Stimulated activated CD4-positive, alpha-beta T cell treated with anti-CD3 and anti-CD28 coated beads, Interleukin-4, amount 100 ng/mL, for 1 hour (primary cell): Measurements from ENCODE around the gene DBF4B.

Experiments
- DNase-seq: peaks from one replicate; pipeline ENCODE4 v3.0.0-alpha.2; 2020

Gene DBF4B

GRCh38 chr17:44778656-44779210, 70.3 kb downstream of the DBF4B start:
- DNase-seq, result no peak

DNA sequence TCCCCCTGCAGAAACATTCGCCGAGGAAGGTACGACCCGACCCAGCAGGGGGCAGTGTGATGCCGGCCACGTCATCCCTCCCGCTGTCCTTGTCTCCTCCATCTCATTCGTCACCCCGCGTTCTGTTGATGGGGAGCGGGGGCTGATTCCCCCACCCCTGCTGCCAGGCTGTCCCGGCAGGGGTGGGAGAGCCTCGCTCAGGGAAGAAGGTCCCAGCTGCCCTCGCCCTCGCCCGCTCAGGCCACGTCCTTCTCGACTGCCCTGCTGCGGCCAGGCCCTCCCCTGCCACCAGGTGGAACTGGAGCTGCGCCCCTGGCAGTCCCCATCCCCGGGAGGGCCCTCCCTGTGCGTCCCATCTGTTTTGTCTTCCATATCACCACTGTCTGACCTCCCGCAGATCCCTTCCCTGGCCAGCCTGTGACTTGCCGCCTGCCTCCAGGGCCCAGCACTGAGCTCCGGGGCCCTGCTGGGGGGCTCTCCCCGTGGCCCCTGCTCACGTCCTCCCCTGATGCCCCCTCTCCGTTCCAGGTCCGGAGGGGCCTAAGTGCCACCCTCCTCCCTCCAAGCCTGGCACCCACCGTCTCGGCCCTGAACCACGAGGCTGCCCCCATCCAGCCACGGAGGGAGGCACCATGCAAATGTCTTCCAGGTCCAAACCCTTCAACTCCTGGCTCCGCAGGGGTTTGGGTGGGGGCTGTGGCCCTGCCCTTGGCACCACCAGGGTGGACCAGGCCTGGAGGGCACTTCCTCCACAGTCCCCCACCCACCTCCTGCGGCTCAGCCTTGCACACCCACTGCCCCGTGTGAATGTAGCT, 71.0 kb downstream of the DBF4B start:
- peak; percentile 87 for DNase-seq

DNA sequence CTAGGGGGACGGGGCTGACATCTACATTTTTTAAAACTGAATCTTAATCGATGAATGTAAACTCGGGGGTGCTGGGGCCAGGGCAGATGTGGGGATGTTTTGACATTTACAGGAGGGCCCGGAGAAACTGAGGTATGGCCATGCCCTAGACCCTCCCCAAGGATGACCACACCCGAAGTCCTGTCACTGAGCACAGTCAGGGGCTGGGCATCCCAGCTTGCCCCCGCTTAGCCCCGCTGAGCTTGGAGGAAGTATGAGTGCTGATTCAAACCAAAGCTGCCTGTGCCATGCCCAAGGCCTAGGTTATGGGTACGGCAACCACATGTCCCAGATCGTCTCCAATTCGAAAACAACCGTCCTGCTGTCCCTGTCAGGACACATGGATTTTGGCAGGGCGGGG, 71.7 kb downstream of the DBF4B start:
- DNase-seq, result no peak

DNA sequence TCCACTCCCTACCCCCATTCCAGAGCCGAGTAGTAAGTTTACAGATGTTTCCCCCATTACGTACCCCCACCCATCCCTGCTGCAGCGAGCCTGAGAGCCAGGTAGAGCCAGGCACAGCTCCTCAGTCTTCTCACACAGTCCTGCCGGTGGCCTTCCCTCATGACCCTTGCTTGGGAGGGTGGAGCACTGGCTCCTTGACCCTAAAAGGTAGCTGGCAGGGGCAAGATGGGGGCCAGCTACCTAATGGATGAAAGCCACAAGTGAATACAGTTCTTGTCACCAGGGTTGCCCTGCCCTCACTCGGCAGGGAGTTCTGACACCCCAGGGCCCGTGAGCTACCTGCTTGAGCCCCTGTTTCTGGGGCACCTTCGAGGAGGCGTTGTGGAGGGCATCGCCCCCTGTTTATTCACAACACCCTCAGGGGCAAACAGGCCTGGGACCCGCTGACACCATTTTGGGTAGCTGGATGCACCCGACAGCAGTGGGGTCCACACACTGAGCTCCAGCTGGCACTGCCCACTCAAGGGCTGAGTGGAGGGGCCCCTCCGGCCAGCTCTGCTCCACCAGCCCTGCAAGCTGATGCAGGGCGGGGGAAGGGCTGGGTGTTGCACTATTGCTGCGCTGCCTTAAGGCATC, 72.5 kb downstream of the DBF4B start:
- no peak for DNase-seq

GRCh38 chr17:44781551-44782325, 73.3 kb downstream of the DBF4B start:
- no peak for DNase-seq

- no peak for DNase-seq
Observed at GRCh38 chr17:44782326-44782850, 73.9 kb downstream of the DBF4B start.

DNA sequence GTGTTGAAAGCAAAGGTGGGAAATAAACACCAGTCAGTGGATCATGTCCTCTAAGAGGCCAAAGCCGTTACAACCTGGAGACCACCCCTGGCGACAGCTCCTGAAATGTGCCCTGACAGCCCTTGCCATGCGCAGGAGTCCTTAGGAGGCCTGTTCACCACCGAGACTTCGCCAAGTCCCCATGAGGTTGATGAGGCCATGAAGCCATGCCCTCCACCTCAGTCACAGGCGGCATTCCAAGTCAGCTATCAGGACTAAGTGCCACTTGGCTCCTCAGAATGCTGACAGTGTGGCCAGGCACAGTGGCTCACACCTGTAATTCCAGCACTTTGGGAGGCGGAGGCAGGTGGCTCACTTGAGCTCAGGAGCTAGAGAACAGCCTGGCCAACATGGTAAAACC, 77.5 kb downstream of the DBF4B start:
- no peak for DNase-seq

GRCh38 chr17:44786551-44787081, 78.2 kb downstream of the DBF4B start:
- no peak for DNase-seq

DNA sequence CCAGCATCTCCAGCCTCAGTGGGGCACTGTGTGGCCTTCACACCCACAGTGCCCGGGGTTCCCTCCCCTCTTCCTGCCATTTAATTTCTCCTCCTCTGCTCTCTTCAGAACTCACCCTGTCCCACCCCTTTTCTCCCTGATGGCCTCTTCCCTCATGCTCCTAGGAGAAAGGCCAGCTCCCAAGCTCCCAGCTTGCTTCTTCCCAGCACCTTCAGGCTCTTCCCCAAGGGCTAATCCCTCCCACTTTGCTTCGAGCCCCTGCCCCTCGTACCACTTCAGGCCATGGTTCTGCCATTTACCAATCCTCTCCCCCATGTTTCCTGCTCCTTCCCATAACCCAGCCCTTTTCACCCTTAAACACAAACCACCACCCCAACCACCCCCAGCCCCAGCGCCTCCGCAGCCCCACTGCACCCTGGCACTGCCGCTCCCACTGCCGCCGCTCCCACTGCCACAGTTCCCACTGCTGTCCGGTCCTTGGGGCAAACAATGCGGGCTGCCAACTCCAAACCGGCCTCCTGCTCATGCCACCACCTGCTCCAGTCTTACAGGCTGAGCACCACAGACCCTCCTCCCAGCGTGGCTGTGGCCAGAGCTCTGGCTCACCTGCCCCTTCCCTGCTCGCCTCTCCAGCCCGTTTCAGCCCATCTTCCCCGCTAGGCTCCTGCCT, 78.9 kb downstream of the DBF4B start:
- DNase-seq, result no peak

- DNase-seq, result no peak
Observed at GRCh38 chr17:44788139-44788538, 79.7 kb downstream of the DBF4B start.

DNA sequence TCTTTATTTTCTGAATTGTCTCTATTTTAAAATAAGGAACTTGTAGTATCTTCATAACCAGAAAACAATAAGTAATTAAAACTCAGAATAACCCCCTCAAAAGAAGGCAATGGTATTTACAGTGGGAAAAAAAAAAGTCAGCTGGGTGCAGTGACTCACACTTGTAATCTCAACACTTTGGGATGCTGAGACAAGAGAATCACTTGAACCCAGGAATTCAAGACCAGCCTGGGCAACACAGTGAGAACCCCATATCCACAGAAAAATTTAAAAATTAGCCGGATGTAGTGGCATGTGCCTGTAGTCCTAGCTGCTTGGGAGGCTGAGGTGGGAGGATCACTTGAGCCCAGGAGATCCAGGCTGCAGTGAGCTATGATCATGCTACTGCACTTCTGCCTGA, 83.8 kb downstream of the DBF4B start:
- DNase-seq, result no peak

DNA sequence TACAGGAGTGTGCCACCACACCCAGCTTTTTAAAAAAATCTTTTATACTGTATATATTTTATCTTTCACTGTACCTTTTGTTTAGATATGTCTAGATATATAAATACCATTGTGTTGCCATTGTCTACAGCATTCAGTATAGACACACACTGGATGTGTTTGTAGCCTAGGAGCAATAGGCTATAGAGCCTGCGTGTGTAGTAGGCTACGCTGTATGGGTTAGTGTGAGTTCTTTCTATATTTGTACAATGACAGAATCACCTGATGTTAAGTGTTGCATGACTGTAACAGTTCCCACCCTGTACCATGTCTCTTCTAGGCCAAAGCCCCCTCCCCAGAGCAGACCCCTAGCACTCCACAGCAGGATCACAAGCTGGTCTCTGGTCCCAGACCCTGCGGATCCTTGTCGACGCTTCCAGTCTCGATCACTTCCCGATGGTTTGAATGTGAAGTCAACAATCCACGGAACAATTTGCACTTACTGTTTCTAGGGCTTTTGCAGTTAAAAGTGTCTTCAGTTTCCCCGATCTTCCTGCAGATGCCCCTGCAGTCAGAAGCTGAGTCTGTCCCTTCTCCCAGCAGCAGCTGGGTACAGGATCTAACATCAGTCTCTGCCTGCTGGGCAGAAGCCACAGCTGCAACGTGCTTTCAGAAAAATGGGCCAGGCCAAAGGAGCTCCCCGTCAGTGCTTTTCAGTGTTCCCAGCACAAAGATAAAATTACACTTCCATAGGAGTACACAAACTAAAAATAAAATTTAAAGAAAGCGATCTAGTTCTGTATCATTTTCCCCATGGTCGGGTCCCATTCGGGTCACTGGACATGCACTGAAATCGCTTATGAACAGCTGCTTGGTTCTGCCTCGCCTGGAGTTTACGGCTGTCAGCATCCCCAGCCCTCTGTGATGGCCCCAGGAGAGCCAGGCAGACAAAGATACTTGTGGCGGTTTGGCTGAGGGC, 85.7 kb downstream of the DBF4B start:
- no peak for DNase-seq

DNA sequence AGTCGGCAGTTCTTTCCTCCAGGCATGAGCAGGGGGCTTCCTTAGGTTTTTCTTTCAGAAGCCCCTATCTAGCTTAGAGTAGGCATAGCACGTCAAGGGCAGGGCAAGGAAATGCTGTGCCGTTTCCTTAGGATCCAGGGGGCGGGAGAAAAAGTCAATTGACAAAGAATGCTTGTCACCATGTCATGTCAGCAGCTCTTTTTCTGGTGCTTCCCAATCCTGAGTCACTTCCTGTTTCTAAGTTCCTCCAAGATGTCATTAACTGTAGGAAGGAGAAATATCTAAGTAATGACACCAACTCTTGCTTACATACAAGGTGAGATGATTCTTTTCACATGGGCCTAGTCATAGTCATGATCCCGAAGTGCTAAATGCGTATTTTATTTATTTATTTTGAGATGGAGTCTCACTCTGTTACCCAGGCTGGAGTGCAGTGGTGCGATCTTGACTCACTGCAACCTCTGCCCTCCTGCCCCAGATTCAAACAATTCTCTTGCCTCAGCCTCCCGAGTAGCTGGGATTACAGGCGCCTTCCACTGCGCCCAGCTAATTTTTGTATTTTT, 86.5 kb downstream of the DBF4B start:
- DNase-seq, result no peak

DNA sequence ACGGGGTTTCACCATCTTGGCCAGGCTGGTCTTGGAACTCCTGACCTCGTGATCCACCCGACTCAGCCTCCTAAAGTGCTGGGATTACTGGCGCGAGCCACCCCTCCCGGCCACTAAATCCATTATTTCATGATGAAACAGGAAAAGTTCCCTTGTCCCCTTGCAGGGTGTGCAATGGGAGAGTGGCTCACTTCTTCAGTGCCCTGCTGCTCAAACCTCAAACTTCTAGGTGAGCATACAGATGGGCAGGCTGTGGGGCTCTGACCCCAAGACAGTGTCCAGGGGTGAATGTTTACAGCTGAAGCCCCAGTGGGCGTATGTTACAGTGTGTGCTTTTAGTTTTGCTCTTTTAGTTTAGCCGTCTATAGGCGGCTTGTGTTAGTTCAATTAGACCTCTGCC, 87.0 kb downstream of the DBF4B start:
- DNase-seq, result no peak

GRCh38 chr17:44795928-44796327, 87.5 kb downstream of the DBF4B start:
- DNase-seq, result no peak

DNA sequence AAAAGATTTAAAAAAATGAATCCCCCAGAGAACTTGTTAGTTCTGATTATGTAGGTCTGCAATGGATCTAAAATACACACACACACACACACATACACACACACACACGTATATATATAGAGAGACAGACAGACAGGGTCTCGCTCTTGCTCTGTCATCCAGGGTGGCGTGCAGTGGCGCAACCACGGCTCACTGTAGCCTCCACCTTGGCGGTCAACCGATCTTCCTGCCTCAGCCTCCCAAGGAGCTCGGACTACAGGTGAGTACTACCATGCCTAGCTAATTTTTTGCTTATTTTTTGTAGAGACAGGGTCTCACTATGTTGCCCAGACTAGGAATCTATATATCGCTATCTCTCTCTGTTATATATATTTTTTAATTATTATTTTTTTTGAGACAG, 88.3 kb downstream of the DBF4B start:
- DNase-seq, result no peak

DNA sequence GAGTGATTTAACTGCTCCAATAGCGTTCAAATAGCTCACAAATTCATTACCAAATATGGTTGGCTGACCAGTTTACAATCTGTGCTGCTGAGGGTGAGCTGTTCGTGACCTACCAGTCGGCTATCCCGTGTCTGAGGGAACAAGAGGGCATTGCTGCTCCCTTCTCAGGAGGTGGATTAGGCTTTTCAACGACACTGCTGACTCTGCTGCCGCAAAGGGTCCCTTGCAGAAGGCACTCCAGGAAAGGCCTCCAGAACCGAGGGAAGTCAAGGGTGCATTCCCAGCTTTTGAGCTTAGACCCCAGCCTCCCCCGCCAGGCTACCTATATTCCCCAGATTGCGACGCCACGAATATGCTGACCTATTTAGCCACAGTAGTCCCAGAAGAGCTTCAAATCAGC, 89.3 kb downstream of the DBF4B start:
- DNase-seq, result no peak

DNA sequence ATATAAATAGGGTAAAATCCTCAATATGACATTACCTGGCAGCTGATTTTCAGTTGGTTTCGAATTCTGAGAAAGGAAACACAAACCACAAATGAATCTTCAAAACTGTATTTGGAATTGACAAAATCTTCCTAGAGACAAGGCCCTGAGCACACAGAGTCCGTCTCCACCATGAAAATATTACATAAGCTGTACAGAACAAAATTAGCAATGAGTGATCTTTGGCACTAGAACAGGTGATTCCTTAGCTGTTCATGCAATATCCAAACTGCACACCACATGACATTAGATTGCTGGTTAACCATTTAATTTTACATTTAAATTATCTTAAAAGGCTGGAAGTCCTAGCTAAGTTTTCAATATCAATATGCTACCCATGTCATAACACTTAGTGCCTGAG, 89.9 kb downstream of the DBF4B start:
- no peak for DNase-seq
